Karpas-422 (cell line): Measurements from ENCODE around the gene RHOBTB3. TPM values are rescaled to one million over a fixed set of nuclear protein-coding genes. Genes with fewer than 3 reads are reported as not detected.

Experiments used
- DNase-seq: peaks from one replicate; pipeline ENCODE4 v3.0.0-alpha.2; 2015
- H2AFZ ChIP-seq: fragments of 200-600 bp; sonication (generic); 2 replicates; pipeline ENCODE4 v1.6.1; 2014; ENCODE audit warnings: antibody characterized with exemption, low read length, mixed read lengths
- H3K27ac ChIP-seq: fragments of 200-600 bp; sonication (generic); 2 replicates; pipeline ENCODE4 v1.5.1; 2014; ENCODE audit warnings: mild to moderate bottlenecking, low read length, moderate library complexity
- H3K27me3 ChIP-seq: fragments of 200-600 bp; sonication (generic); 2 replicates; pipeline ENCODE4 v1.6.1; 2014; ENCODE audit warnings: low read length, mixed read lengths
- H3K36me3 ChIP-seq: fragments of 200-600 bp; sonication (generic); 2 replicates; pipeline ENCODE4 v1.6.1; 2014; ENCODE audit warnings: low read length, mixed read lengths; ENCODE audit not compliant: insufficient read depth
- H3K4me1 ChIP-seq: fragments of 200-600 bp; sonication (generic); 2 replicates; pipeline ENCODE4 v1.6.1; 2014; ENCODE audit warnings: mild to moderate bottlenecking, low read length, mixed read lengths
- H3K4me2 ChIP-seq: fragments of 200-600 bp; sonication (generic); 2 replicates; pipeline ENCODE4 v1.6.1; 2014; ENCODE audit warnings: low read length, low read depth, mild to moderate bottlenecking; ENCODE audit not compliant: poor library complexity, severe bottlenecking
- H3K4me3 ChIP-seq: fragments of 200-600 bp; sonication (generic); 2 replicates; pipeline ENCODE4 v1.5.1; 2014; ENCODE audit warnings: mild to moderate bottlenecking, antibody characterized with exemption, low read length, mixed read lengths
- H3K79me2 ChIP-seq: fragments of 200-600 bp; sonication (generic); 2 replicates; pipeline ENCODE4 v1.6.1; 2014; ENCODE audit warnings: mild to moderate bottlenecking, low read length, mixed read lengths
- H3K9ac ChIP-seq: fragments of 200-600 bp; sonication (generic); 2 replicates; pipeline ENCODE4 v1.6.0; 2014; ENCODE audit warnings: low read length
- H3K9me2 ChIP-seq: fragments of 200-600 bp; sonication (generic), shearing (Covaris generic); replicated peaks from 2 replicates; pipeline ENCODE4 v1.6.0; 2014; ENCODE audit warnings: mild to moderate bottlenecking, low read length, moderate library complexity; ENCODE audit not compliant: insufficient read depth
- H3K9me3 ChIP-seq: fragments of 300-700, 200-600 bp; sonication (generic); 2 replicates; pipeline ENCODE4 v1.6.1; 2014; ENCODE audit warnings: low read length, mixed read lengths
- H4K20me1 ChIP-seq: fragments of 200-600 bp; sonication (generic); 2 replicates; pipeline ENCODE4 v1.6.1; 2014; ENCODE audit warnings: mild to moderate bottlenecking, antibody characterized with exemption, low read length, low read depth; ENCODE audit not compliant: insufficient read depth
- total RNA-seq: library from RNA; depleted of rRNA; stranded (reverse); fragments of >200 nt; shearing (Covaris generic); gene quantifications from 2 replicates; pipeline ENCODE4 v1.2.3, GENCODE V29; 2014; ENCODE audit warnings: low replicate concordance

The RHOBTB3 gene
- total RNA-seq, 1 experiment from 2014 or later = 1.5 TPM

GRCh38 chr5:95733107-95733665, 2.0 kb downstream of the RHOBTB3 start:
- Histone ChIP-seq H3K36me3 (no peaks in the 10 kb centered on the region), H3K4me2 (no peak overlapping the region), H4K20me1 (no peaks in the 10 kb centered on the region), H3K9me2 (no peaks in the 10 kb centered on the region), H3K27ac (no peak overlapping the region), H3K4me1 (peaks cover 15% of the 10 kb centered on the region; the same call in 1 of the 2 replicates), H3K27me3 (no peaks in the 10 kb centered on the region), H3K79me2 (no peaks in the 10 kb centered on the region), H3K9ac (no peak overlapping the region), H2AFZ (no peak overlapping the region), H3K9me3 (no peaks in the 10 kb centered on the region), H3K4me3 (no peak overlapping the region)
- DNase-seq = no peak

GRCh38 chr5:95734187-95734586, 3.1 kb downstream of the RHOBTB3 start:
- Histone ChIP-seq H3K9me3 (no peaks in the 10 kb centered on the region), H3K27me3 (no peaks in the 10 kb centered on the region), H3K4me3 (no peak overlapping the region), H3K4me2 (no peak overlapping the region), H4K20me1 (no peaks in the 10 kb centered on the region), H3K9me2 (no peaks in the 10 kb centered on the region), H3K4me1 (peaks cover 15% of the 10 kb centered on the region; the same call in 1 of the 2 replicates), H3K79me2 (no peaks in the 10 kb centered on the region), H3K36me3 (no peaks in the 10 kb centered on the region), H3K9ac (no peak overlapping the region), H2AFZ (no peak overlapping the region), H3K27ac (no peak overlapping the region)
- DNase-seq = no peak

- H3K9me3 ChIP-seq = no peaks in the 10 kb centered on the region
- no peaks in the 10 kb centered on the region for H4K20me1 ChIP-seq
- peaks cover 15% of the 10 kb centered on the region; the same call in 1 of the 2 replicates for H3K4me1 ChIP-seq
- no peak overlapping the region for H3K4me3 ChIP-seq
- no peak overlapping the region for H2AFZ ChIP-seq
- no peak for DNase-seq
- no peaks in the 10 kb centered on the region for H3K36me3 ChIP-seq
- no peak overlapping the region for H3K9ac ChIP-seq
- no peaks in the 10 kb centered on the region for H3K27me3 ChIP-seq
- no peaks in the 10 kb centered on the region for H3K79me2 ChIP-seq
- H3K27ac ChIP-seq = no peak overlapping the region
- H3K4me2 ChIP-seq = no peak overlapping the region
- no peaks in the 10 kb centered on the region for H3K9me2 ChIP-seq
These were observed 3.8 kb downstream of the RHOBTB3 start for GRCh38 chr5:95734906-95735305.

- Histone ChIP-seq H3K4me2 (no peak overlapping the region), H3K27me3 (no peaks in the 10 kb centered on the region), H3K4me1 (peaks cover 15% of the 10 kb centered on the region; the same call in 1 of the 2 replicates), H3K27ac (no peak overlapping the region), H2AFZ (no peak overlapping the region), H4K20me1 (no peaks in the 10 kb centered on the region), H3K9ac (no peak overlapping the region), H3K79me2 (no peaks in the 10 kb centered on the region), H3K36me3 (no peaks in the 10 kb centered on the region), H3K9me2 (no peaks in the 10 kb centered on the region), H3K4me3 (no peak overlapping the region), H3K9me3 (no peaks in the 10 kb centered on the region)
- DNase-seq = no peak
These were observed 4.3 kb downstream of the RHOBTB3 start for GRCh38 chr5:95735406-95735805.

GRCh38 chr5:95738072-95738471, 6.9 kb downstream of the RHOBTB3 start:
- H3K9ac ChIP-seq = no peak overlapping the region
- no peak overlapping the region for H3K4me2 ChIP-seq
- no peaks in the 10 kb centered on the region for H3K27me3 ChIP-seq
- no peaks in the 10 kb centered on the region for H3K9me2 ChIP-seq
- H3K4me1 ChIP-seq = no peaks in the 10 kb centered on the region
- H3K27ac ChIP-seq = no peak overlapping the region
- no peaks in the 10 kb centered on the region for H3K9me3 ChIP-seq
- no peak overlapping the region for H2AFZ ChIP-seq
- no peak for DNase-seq
- no peak overlapping the region for H3K4me3 ChIP-seq
- H3K79me2 ChIP-seq = no peaks in the 10 kb centered on the region
- H3K36me3 ChIP-seq = no peaks in the 10 kb centered on the region
- H4K20me1 ChIP-seq = no peaks in the 10 kb centered on the region

- Histone ChIP-seq H3K9ac (no peak overlapping the region), H3K27me3 (no peaks in the 10 kb centered on the region), H3K79me2 (no peaks in the 10 kb centered on the region), H3K9me2 (no peaks in the 10 kb centered on the region), H4K20me1 (no peaks in the 10 kb centered on the region), H3K27ac (no peak overlapping the region), H3K9me3 (no peaks in the 10 kb centered on the region), H3K4me3 (no peak overlapping the region), H2AFZ (no peak overlapping the region), H3K36me3 (no peaks in the 10 kb centered on the region), H3K4me1 (no peaks in the 10 kb centered on the region), H3K4me2 (no peak overlapping the region)
- no peak for DNase-seq
These were observed 7.7 kb downstream of the RHOBTB3 start for GRCh38 chr5:95738834-95739233.

GRCh38 chr5:95739857-95740256, 8.7 kb downstream of the RHOBTB3 start:
- no peaks in the 10 kb centered on the region for H3K4me1 ChIP-seq
- no peaks in the 10 kb centered on the region for H4K20me1 ChIP-seq
- no peak overlapping the region for H3K9ac ChIP-seq
- no peaks in the 10 kb centered on the region for H3K9me3 ChIP-seq
- H3K36me3 ChIP-seq = no peaks in the 10 kb centered on the region
- H3K9me2 ChIP-seq = no peaks in the 10 kb centered on the region
- no peak overlapping the region for H3K4me3 ChIP-seq
- H3K27me3 ChIP-seq = no peaks in the 10 kb centered on the region
- H3K4me2 ChIP-seq = no peak overlapping the region
- H2AFZ ChIP-seq = no peak overlapping the region
- no peaks in the 10 kb centered on the region for H3K79me2 ChIP-seq
- H3K27ac ChIP-seq = no peak overlapping the region
- DNase-seq = no peak

- no peaks in the 10 kb centered on the region for H3K79me2 ChIP-seq
- no peak overlapping the region for H3K27ac ChIP-seq
These were observed 10.3 kb downstream of the RHOBTB3 start for GRCh38 chr5:95741458-95741857.

More at GRCh38 chr5:95741458-95741857, 10.3 kb downstream of the RHOBTB3 start:
- H3K4me3 ChIP-seq = no peak overlapping the region
- no peaks in the 10 kb centered on the region for H4K20me1 ChIP-seq
- H2AFZ ChIP-seq = no peak overlapping the region
- no peaks in the 10 kb centered on the region for H3K36me3 ChIP-seq
- no peak for DNase-seq
- H3K4me1 ChIP-seq = no peaks in the 10 kb centered on the region
- H3K9ac ChIP-seq = no peak overlapping the region
- no peaks in the 10 kb centered on the region for H3K9me2 ChIP-seq
- no peak overlapping the region for H3K4me2 ChIP-seq
- H3K9me3 ChIP-seq = no peaks in the 10 kb centered on the region
- no peaks in the 10 kb centered on the region for H3K27me3 ChIP-seq
